ENCODE data around the gene SWT1. TPM values are rescaled to one million over a fixed set of nuclear protein-coding genes. Genes with fewer than 3 reads are reported as not detected.

Gene SWT1
- polyA plus RNA-seq, 1 of the 3 experiments (the other 2 are of a cell fraction): 1.1 TPM

DNA sequence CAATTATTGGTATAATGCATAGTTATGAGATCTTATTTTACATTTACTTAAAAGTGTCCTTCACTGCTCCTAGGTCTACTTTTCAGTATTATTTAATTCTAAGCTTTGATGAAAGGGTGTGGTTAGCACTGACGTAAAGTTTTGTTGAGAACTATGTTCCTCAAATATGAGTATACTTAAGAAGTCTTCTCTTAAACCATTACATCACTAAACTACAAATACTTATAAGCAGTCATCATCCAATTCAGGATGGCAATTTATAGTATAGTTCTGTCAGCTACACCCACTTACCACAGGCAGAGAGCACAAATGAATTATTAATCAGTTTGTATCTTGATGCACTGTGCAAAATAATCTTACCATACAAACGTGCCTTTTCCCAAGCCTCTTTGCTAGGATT is 27.3 kb upstream of the SWT1 start:
- peaks cover 56 to 76% of the 10 kb centered on the region in 2 experiments for H3K36me3 ChIP-seq (replicated peaks in 1 of 2; ENCODE audit: control insufficient read depth in 1 of 2, insufficient read depth in 2 of 2, low read length in 1 of 2)
- H3K9me2 ChIP-seq: no peaks in the 10 kb centered on the region
- H3K4me1 ChIP-seq (ENCODE audit: control insufficient read depth in 1 of 2, insufficient read depth in 2 of 2, low read depth in 1 of 2, low read length in 1 of 2): no peaks in the 10 kb centered on the region
- no peak for TF ChIP-seq TEAD4 (IDR thresholded peaks at IDR 0.05; ENCODE audit: borderline replicate concordance, insufficient read depth)
- no peak for TF ChIP-seq FOXJ3 (CRISPR knock-in tag; IDR thresholded peaks at IDR 0.05)
- TF ChIP-seq ZBTB33 (IDR thresholded peaks at IDR 0.05; ENCODE audit: borderline replicate concordance, low read depth): no peak
- TF ChIP-seq TCF12 (IDR thresholded peaks at IDR 0.05): no peak
- no peak for TF ChIP-seq RXRA (IDR thresholded peaks at IDR 0.05; ENCODE audit: borderline replicate concordance, low read depth)
- no peak for TF ChIP-seq GABPA (IDR thresholded peaks at IDR 0.05; ENCODE audit: low read depth)
- TF ChIP-seq, protein P1, sequence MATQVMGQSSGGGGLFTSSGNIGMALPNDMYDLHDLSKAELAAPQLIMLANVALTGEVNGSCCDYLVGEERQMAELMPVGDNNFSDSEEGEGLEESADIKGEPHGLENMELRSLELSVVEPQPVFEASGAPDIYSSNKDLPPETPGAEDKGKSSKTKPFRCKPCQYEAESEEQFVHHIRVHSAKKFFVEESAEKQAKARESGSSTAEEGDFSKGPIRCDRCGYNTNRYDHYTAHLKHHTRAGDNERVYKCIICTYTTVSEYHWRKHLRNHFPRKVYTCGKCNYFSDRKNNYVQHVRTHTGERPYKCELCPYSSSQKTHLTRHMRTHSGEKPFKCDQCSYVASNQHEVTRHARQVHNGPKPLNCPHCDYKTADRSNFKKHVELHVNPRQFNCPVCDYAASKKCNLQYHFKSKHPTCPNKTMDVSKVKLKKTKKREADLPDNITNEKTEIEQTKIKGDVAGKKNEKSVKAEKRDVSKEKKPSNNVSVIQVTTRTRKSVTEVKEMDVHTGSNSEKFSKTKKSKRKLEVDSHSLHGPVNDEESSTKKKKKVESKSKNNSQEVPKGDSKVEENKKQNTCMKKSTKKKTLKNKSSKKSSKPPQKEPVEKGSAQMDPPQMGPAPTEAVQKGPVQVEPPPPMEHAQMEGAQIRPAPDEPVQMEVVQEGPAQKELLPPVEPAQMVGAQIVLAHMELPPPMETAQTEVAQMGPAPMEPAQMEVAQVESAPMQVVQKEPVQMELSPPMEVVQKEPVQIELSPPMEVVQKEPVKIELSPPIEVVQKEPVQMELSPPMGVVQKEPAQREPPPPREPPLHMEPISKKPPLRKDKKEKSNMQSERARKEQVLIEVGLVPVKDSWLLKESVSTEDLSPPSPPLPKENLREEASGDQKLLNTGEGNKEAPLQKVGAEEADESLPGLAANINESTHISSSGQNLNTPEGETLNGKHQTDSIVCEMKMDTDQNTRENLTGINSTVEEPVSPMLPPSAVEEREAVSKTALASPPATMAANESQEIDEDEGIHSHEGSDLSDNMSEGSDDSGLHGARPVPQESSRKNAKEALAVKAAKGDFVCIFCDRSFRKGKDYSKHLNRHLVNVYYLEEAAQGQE (IDR thresholded peaks at IDR 0.05; ENCODE audit: low read depth, low read length): no peak
- no peak for TF ChIP-seq NFIC (IDR thresholded peaks at IDR 0.05; ENCODE audit: borderline replicate concordance)
- TF ChIP-seq RFX5 (IDR thresholded peaks at IDR 0.05; ENCODE audit: low read length): no peak
- no peak for TF ChIP-seq SIN3A (IDR thresholded peaks at IDR 0.05; ENCODE audit: borderline replicate concordance, low read depth, low read length)
- TF ChIP-seq GATA2 (CRISPR knock-in tag; IDR thresholded peaks at IDR 0.05): no peak
- no peak for TF ChIP-seq USF2 (IDR thresholded peaks at IDR 0.05; ENCODE audit: borderline replicate concordance, low read depth, low read length)
- no peak for TF ChIP-seq FOXM1 (IDR thresholded peaks at IDR 0.05; ENCODE audit: low read depth)
- no peak for TF ChIP-seq ELF1 (IDR thresholded peaks at IDR 0.05)
- no peak for TF ChIP-seq MXI1 (IDR thresholded peaks at IDR 0.05; ENCODE audit: low read depth, low read length)
- TF ChIP-seq SMC3 (IDR thresholded peaks at IDR 0.05; ENCODE audit: low read depth, low read length): no peak
- TF ChIP-seq EP300 (IDR thresholded peaks at IDR 0.05; ENCODE audit: borderline replicate concordance in 1 of 2, low read depth in 1 of 2, low read length in 1 of 2): no peak
- no peak for TF ChIP-seq RAD21 (IDR thresholded peaks at IDR 0.05; ENCODE audit: low read length)
- CTCF ChIA-PET: interaction anchor here (1.0 kb wide), 1 partner anchor 324 kb away, joined by 3 read pairs; no protein-coding TSS in a partner anchor
- no peaks in the 10 kb centered on the region for H3F3A ChIP-seq (replicated peaks; ENCODE audit: insufficient read depth)
- no peaks in the 10 kb centered on the region for H3K79me2 ChIP-seq (ENCODE audit: insufficient read depth)
- DNase-seq: no peak
- WGBS (ENCODE audit: low lambda C conversion rate): 83% methylated on average over 2 of the region's 2 CpGs
- POLR2A ChIA-PET: no interaction called here
- H4K20me1 ChIP-seq (ENCODE audit: insufficient read depth): no peaks in the 10 kb centered on the region
- H3K4me3 ChIP-seq (ENCODE audit: low read depth in 2 of 2, low read length in 1 of 2): no peak overlapping the region
- H3K27me3 ChIP-seq (ENCODE audit: insufficient read depth): no peaks in the 10 kb centered on the region
- H3K9me3 ChIP-seq: peaks cover 11% of the 10 kb centered on the region; the same call in 1 of the 2 replicates
- no peak overlapping the region for H2AFZ ChIP-seq (ENCODE audit: low read depth)
- H3K4me2 ChIP-seq: no peak overlapping the region
- no peak overlapping the region for H3K9ac ChIP-seq
- no peak overlapping the region for H3K27ac ChIP-seq (ENCODE audit: low read depth in 2 of 2, low read length in 1 of 2)
